HEK293 (cell line): ENCODE measurements around the gene KRT4.

Experiments used
- CTCF ChIA-PET: fragments of 350-600 bp; formaldehyde crosslinking; extraction: SDS; loops from one replicate; lab custom pipeline; 2021; ENCODE audit warnings: antibody characterized with exemption; lab: Yijun Ruan, JAX
- POLR2A ChIA-PET: fragments of 300-600 bp; formaldehyde crosslinking; extraction: SDS; loops from one replicate; lab custom pipeline; 2020; ENCODE audit warnings: antibody characterized with exemption, inconsistent platforms; lab: Yijun Ruan, JAX
- H3K27ac ChIP-seq: fragments of 200-500 bp; sonication (Bioruptor generic); 2 replicates; pipeline ENCODE4 v1.5.1; 2014; ENCODE audit warnings: low read depth, low read length, control low read depth, inconsistent platforms; ENCODE audit errors: extremely low read depth
- H3K36me3 ChIP-seq, 2 experiments: fragments of 200-500 bp in 1 of 2; sonication (Bioruptor generic) in 1 of 2; 1 replicate in 1 of 2; 2 replicates in 1 of 2; pipeline ENCODE4 v1.5.1; 2014 to 2017; ENCODE audit warnings: inconsistent platforms in 2 of 2, low read length in 2 of 2; ENCODE audit not compliant: control insufficient read depth in 2 of 2, insufficient read depth in 1 of 2
- H3K4me1 ChIP-seq: fragments of 200-500 bp; sonication (Bioruptor generic); 2 replicates; pipeline ENCODE4 v1.5.1; 2014; ENCODE audit warnings: mild to moderate bottlenecking, low read length, inconsistent platforms; ENCODE audit not compliant: control insufficient read depth, insufficient read depth
- H3K4me3 ChIP-seq: 2 replicates; pipeline ENCODE4 v1.5.1; 2011; ENCODE audit warnings: low read depth, mild to moderate bottlenecking, control low read depth, low read length, moderate library complexity
- H3K9me3 ChIP-seq: fragments of 200-500 bp; sonication (Bioruptor generic); 2 replicates; pipeline ENCODE4 v1.5.1; 2014; ENCODE audit warnings: low read depth, low read length, inconsistent platforms; ENCODE audit not compliant: control insufficient read depth, insufficient read depth
- BCL11A ChIP-seq: fragments of 450-650 bp; formaldehyde crosslinking; IDR thresholded peaks from 2 replicates; pipeline ENCODE4 v1.5.1; 2016; ENCODE audit warnings: low read depth, missing biosample characterization, missing genetic modification characterization
- GFI1B ChIP-seq: fragments of 450-650 bp; formaldehyde crosslinking; IDR thresholded peaks from 2 replicates; pipeline ENCODE4 v1.5.1; 2016; ENCODE audit warnings: missing biosample characterization, missing genetic modification characterization
- GLI2 ChIP-seq: fragments of 450-650 bp; formaldehyde crosslinking; IDR thresholded peaks from 2 replicates; pipeline ENCODE4; 2017; ENCODE audit warnings: missing biosample characterization, missing genetic modification characterization, low read depth, borderline replicate concordance
- IKZF3 ChIP-seq: fragments of 450-650 bp; IDR thresholded peaks from 2 replicates; pipeline ENCODE4 v1.5.0; 2018; ENCODE audit warnings: missing biosample characterization, mild to moderate bottlenecking, missing genetic modification characterization, moderate library complexity
- ZBTB20 ChIP-seq: fragments of 450-650 bp; formaldehyde crosslinking; IDR thresholded peaks from 2 replicates; pipeline ENCODE4 v1.5.1; 2016; ENCODE audit warnings: missing biosample characterization, missing genetic modification characterization
- ZBTB21 ChIP-seq: fragments of 450-650 bp; formaldehyde crosslinking; IDR thresholded peaks from 2 replicates; pipeline ENCODE4 v1.5.1; 2017; ENCODE audit warnings: missing biosample characterization, missing genetic modification characterization
- ZFHX2 ChIP-seq: fragments of 450-650 bp; formaldehyde crosslinking; conservative IDR thresholded peaks from 2 replicates; pipeline ENCODE4 v1.5.1; 2016; ENCODE audit warnings: missing biosample characterization, missing genetic modification characterization
- ZFP3 ChIP-seq: fragments of 450-650 bp; formaldehyde crosslinking; IDR thresholded peaks from 2 replicates; pipeline ENCODE4 v1.5.1; 2016; ENCODE audit warnings: low read depth, missing biosample characterization, missing genetic modification characterization
- ZNF121 ChIP-seq: fragments of 450-650 bp; formaldehyde crosslinking; IDR thresholded peaks from 2 replicates; pipeline ENCODE4 v1.5.1; 2016; ENCODE audit warnings: missing biosample characterization, missing genetic modification characterization
- ZNF146 ChIP-seq: fragments of 450-650 bp; formaldehyde crosslinking; IDR thresholded peaks from 2 replicates; pipeline ENCODE4 v1.5.1; 2016; ENCODE audit warnings: missing biosample characterization, missing genetic modification characterization
- ZNF155 ChIP-seq: fragments of 450-650 bp; formaldehyde crosslinking; IDR thresholded peaks from 2 replicates; pipeline ENCODE4 v1.5.1; 2016; ENCODE audit warnings: missing biosample characterization, missing genetic modification characterization
- ZNF19 ChIP-seq: fragments of 450-650 bp; formaldehyde crosslinking; IDR thresholded peaks from 2 replicates; pipeline ENCODE4; 2016; ENCODE audit warnings: missing biosample characterization, missing genetic modification characterization, low read depth
- ZNF211 ChIP-seq: fragments of 450-650 bp; formaldehyde crosslinking; IDR thresholded peaks from 2 replicates; pipeline ENCODE4 v1.5.1; 2016; ENCODE audit warnings: low read depth, missing biosample characterization, missing genetic modification characterization
- ZNF214 ChIP-seq: fragments of 450-650 bp; formaldehyde crosslinking; IDR thresholded peaks from 2 replicates; pipeline ENCODE4 v1.5.1; 2017; ENCODE audit warnings: missing biosample characterization, mild to moderate bottlenecking, missing genetic modification characterization, borderline replicate concordance
- ZNF341 ChIP-seq: fragments of 450-650 bp; formaldehyde crosslinking; IDR thresholded peaks from 2 replicates; pipeline ENCODE4; 2016; ENCODE audit warnings: low read depth, missing biosample characterization, missing genetic modification characterization
- ZNF37A ChIP-seq: fragments of 450-650 bp; IDR thresholded peaks from 2 replicates; pipeline ENCODE4 v1.5.1; 2018; ENCODE audit warnings: missing biosample characterization, missing genetic modification characterization
- ZNF426 ChIP-seq: fragments of 450-650 bp; formaldehyde crosslinking; IDR thresholded peaks from 2 replicates; pipeline ENCODE4 v1.5.1; 2017; ENCODE audit warnings: missing biosample characterization, missing genetic modification characterization, mild to moderate bottlenecking, inconsistent platforms, moderate library complexity
- ZNF510 ChIP-seq: fragments of 450-650 bp; formaldehyde crosslinking; IDR thresholded peaks from 2 replicates; pipeline ENCODE4 v1.5.1; 2018; ENCODE audit warnings: mild to moderate bottlenecking, missing genetic modification characterization, missing biosample characterization; ENCODE audit not compliant: insufficient replicate concordance
- ZNF521 ChIP-seq: fragments of 450-650 bp; formaldehyde crosslinking; IDR thresholded peaks from 2 replicates; pipeline ENCODE4 v1.5.1; 2017; ENCODE audit warnings: missing biosample characterization, mild to moderate bottlenecking, missing genetic modification characterization
- ZNF544 ChIP-seq: fragments of 450-650 bp; formaldehyde crosslinking; IDR thresholded peaks from 2 replicates; pipeline ENCODE4 v1.5.0; 2017; ENCODE audit warnings: missing biosample characterization, missing genetic modification characterization
- ZNF626 ChIP-seq: fragments of 450-650 bp; sonication (Bioruptor Pico); formaldehyde crosslinking; IDR thresholded peaks from 2 replicates; pipeline ENCODE4 v1.5.1; 2018; ENCODE audit warnings: missing biosample characterization, missing genetic modification characterization, inconsistent platforms
- ZNF707 ChIP-seq: fragments of 450-650 bp; formaldehyde crosslinking; IDR thresholded peaks from 2 replicates; pipeline ENCODE4 v1.5.1; 2016; ENCODE audit warnings: missing biosample characterization, missing genetic modification characterization
- ZNF768 ChIP-seq: fragments of 450-650 bp; formaldehyde crosslinking; IDR thresholded peaks from 2 replicates; pipeline ENCODE4 v1.5.1; 2018; ENCODE audit warnings: missing biosample characterization, mild to moderate bottlenecking, missing genetic modification characterization
- ZNF837 ChIP-seq: fragments of 450-650 bp; formaldehyde crosslinking; IDR thresholded peaks from 2 replicates; pipeline ENCODE4 v1.5.1; 2016; ENCODE audit warnings: missing biosample characterization, missing genetic modification characterization
- ZXDB ChIP-seq: fragments of 450-650 bp; formaldehyde crosslinking; IDR thresholded peaks from 2 replicates; pipeline ENCODE4 v1.5.1; 2016; ENCODE audit warnings: missing biosample characterization, missing genetic modification characterization
- TF ChIP-seq, protein P1 (sequence below): fragments of 450-650 bp; formaldehyde crosslinking; IDR thresholded peaks from 2 replicates; pipeline ENCODE4 v1.5.1; 2016; ENCODE audit warnings: missing biosample characterization, missing genetic modification characterization
- TF ChIP-seq, protein P2 (sequence below): fragments of 450-650 bp; formaldehyde crosslinking; IDR thresholded peaks from 2 replicates; pipeline ENCODE4 v1.5.1; 2016; ENCODE audit warnings: missing biosample characterization, missing genetic modification characterization, borderline replicate concordance
- TF ChIP-seq, protein P3 (sequence below): IDR thresholded peaks from 2 replicates; pipeline ENCODE4 v1.6.1; 2011; ENCODE audit warnings: mild to moderate bottlenecking, low read depth, low read length, borderline replicate concordance

Gene KRT4

DNA sequence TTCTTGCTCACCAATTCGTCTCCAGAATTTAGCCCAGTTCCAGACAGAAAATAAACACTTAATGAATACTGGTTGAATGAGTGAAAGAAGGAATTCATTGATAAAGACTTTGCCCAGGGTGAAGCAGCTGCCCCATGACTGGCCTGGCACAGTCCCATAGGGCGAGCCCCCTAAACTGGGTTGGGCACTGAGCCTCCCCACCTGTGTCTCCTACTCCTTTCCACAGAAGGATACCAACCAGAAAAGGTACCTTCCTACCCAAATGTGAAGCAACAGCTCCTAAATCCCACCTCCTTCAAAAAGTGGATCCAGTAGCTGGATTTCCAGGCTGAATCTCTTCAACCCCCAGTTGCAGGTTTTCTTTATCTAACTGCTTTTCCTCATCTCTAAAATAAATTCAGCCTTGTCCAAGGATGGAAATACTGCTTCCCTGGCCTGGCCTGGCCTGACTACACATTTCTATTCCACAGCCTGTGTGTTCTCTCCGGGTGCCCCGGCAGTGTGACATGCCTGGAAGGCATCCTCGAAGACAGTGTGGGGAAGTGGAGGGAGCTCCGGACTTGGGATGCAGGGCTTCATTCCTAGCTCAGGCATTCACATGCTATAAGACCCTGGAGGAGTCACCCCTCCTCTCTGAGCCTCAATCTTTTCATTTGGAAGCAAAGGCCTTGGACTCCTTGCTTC is 25.6 kb downstream of the KRT4 start:
- CTCF ChIA-PET, result interaction anchor here (0.6 to 1.2 kb wide), 5 partner anchors 85 to 366 kb away, joined by 3 to 4 read pairs (median 3); no protein-coding TSS in a partner anchor
- Histone ChIP-seq H3K36me3 (no peaks in the 10 kb centered on the region), H3K27ac (no peak overlapping the region), H3K4me3 (no peak overlapping the region), H3K9me3 (no peaks in the 10 kb centered on the region), H3K4me1 (no peaks in the 10 kb centered on the region; the same call in 1 of the 2 replicates)
- POLR2A ChIA-PET, result no interaction called here
- TF ChIP-seq ZNF521 (tag by site-specific recombination) (no peak), ZNF211 (tag by site-specific recombination) (no peak), ZNF341 (no peak), ZNF768 (tag by site-specific recombination) (no peak), ZNF214 (tag by site-specific recombination) (no peak), ZBTB21 (tag by site-specific recombination) (no peak), IKZF3 (tag by site-specific recombination) (no peak), ZNF37A (tag by site-specific recombination) (no peak)
- TF ChIP-seq, protein P1, sequence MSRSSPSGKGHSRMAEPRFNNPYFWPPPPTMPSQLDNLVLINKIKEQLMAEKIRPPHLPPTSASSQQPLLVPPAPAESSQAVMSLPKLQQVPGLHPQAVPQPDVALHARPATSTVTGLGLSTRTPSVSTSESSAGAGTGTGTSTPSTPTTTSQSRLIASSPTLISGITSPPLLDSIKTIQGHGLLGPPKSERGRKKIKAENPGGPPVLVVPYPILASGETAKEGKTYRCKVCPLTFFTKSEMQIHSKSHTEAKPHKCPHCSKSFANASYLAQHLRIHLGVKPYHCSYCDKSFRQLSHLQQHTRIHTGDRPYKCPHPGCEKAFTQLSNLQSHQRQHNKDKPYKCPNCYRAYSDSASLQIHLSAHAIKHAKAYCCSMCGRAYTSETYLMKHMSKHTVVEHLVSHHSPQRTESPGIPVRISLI (tag by site-specific recombination), result no peak

DNA sequence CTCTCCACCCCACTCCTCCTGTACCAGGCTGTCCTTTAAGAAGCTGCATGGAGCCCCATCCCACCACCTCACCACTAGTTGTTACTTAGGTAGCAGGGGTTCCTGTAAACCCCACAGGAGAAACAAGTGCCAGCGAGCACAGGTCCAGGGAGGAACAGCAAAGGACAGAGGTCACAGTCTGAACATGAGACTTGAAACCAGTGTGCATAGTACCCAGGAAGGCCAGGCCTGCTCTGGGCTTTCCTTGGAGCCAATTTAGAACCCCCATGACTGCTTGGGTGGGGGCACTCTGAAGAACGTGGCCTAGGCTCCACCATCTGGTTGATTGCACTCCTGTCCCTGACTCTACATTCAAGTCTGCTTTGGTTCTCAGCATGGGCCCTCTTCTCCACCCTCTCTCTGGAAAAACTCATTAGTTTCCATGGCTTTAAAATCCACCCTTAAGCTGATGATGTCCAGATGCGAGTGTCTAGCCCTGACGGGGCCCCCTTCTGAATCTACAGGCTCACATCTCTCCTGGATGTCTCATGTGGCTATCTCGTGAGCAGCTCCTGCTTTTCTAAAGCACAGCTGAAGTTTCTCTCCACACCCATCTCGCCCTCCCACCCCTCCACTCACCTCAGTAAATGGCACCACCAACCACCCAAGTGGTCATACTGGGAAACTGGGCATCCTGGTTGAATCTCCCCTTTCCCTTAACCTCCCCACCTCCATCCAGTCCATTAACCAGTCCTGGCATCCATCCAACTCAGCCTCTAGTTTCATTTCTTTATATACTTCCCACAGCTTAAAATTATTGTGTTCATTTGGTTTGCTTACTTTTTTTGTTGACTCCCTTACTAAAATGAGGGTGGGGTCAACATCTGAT is 26.4 kb downstream of the KRT4 start:
- Histone ChIP-seq H3K9me3 (no peaks in the 10 kb centered on the region), H3K36me3 (no peaks in the 10 kb centered on the region), H3K4me1 (no peaks in the 10 kb centered on the region; the same call in 1 of the 2 replicates), H3K4me3 (no peak overlapping the region), H3K27ac (no peak overlapping the region)
- ChIA-PET POLR2A (no interaction called here), CTCF (interaction anchor here (0.6 to 1.2 kb wide), 5 partner anchors 86 to 365 kb away, joined by 3 to 4 read pairs (median 3); no protein-coding TSS in a partner anchor)
- TF ChIP-seq ZNF146, result no peak
- no peak for TF ChIP-seq GLI2
- no peak for TF ChIP-seq ZNF837
- no peak for TF ChIP-seq ZFHX2 (tag by site-specific recombination)
- TF ChIP-seq ZNF544 (tag by site-specific recombination), result no peak
- no peak for TF ChIP-seq ZBTB20 (tag by site-specific recombination)
- TF ChIP-seq ZXDB (tag by site-specific recombination), result no peak
- TF ChIP-seq ZNF707 (tag by site-specific recombination), result no peak
- no peak for TF ChIP-seq ZNF626 (tag by site-specific recombination)
- TF ChIP-seq, protein P2, sequence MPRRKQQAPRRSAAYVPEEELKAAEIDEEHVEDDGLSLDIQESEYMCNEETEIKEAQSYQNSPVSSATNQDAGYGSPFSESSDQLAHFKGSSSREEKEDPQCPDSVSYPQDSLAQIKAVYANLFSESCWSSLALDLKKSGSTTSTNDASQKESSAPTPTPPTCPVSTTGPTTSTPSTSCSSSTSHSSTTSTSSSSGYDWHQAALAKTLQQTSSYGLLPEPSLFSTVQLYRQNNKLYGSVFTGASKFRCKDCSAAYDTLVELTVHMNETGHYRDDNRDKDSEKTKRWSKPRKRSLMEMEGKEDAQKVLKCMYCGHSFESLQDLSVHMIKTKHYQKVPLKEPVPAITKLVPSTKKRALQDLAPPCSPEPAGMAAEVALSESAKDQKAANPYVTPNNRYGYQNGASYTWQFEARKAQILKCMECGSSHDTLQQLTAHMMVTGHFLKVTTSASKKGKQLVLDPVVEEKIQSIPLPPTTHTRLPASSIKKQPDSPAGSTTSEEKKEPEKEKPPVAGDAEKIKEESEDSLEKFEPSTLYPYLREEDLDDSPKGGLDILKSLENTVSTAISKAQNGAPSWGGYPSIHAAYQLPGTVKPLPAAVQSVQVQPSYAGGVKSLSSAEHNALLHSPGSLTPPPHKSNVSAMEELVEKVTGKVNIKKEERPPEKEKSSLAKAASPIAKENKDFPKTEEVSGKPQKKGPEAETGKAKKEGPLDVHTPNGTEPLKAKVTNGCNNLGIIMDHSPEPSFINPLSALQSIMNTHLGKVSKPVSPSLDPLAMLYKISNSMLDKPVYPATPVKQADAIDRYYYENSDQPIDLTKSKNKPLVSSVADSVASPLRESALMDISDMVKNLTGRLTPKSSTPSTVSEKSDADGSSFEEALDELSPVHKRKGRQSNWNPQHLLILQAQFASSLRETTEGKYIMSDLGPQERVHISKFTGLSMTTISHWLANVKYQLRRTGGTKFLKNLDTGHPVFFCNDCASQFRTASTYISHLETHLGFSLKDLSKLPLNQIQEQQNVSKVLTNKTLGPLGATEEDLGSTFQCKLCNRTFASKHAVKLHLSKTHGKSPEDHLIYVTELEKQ, result no peak
- no peak for TF ChIP-seq BCL11A (tag by site-specific recombination)
- TF ChIP-seq ZBTB21 (tag by site-specific recombination), result no peak
- TF ChIP-seq ZNF426 (tag by site-specific recombination), result no peak
- TF ChIP-seq ZNF510 (tag by site-specific recombination), result no peak
- TF ChIP-seq, protein P3, sequence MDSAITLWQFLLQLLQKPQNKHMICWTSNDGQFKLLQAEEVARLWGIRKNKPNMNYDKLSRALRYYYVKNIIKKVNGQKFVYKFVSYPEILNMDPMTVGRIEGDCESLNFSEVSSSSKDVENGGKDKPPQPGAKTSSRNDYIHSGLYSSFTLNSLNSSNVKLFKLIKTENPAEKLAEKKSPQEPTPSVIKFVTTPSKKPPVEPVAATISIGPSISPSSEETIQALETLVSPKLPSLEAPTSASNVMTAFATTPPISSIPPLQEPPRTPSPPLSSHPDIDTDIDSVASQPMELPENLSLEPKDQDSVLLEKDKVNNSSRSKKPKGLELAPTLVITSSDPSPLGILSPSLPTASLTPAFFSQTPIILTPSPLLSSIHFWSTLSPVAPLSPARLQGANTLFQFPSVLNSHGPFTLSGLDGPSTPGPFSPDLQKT, result no peak
- no peak for TF ChIP-seq ZNF155 (tag by site-specific recombination)
- no peak for TF ChIP-seq ZNF19
- no peak for TF ChIP-seq ZFP3
- no peak for TF ChIP-seq ZNF121 (tag by site-specific recombination)
- no peak for TF ChIP-seq GFI1B (tag by site-specific recombination)
